GM12891 (cell line): ENCODE results near the gene SRPX2.

Experiments used
- POLR2A ChIP-seq: IDR thresholded peaks from 2 replicates; pipeline ENCODE4 v1.6.1; 2011; ENCODE audit warnings: low read depth, low read length, control low read depth
- SPI1 ChIP-seq: IDR thresholded peaks from 2 replicates; pipeline ENCODE4 v1.6.1; 2011; ENCODE audit warnings: low read depth, low read length, control low read depth
- TAF1 ChIP-seq: IDR thresholded peaks from 2 replicates; pipeline ENCODE4 v1.6.1; 2011; ENCODE audit warnings: low read depth, low read length, control low read depth

DNA sequence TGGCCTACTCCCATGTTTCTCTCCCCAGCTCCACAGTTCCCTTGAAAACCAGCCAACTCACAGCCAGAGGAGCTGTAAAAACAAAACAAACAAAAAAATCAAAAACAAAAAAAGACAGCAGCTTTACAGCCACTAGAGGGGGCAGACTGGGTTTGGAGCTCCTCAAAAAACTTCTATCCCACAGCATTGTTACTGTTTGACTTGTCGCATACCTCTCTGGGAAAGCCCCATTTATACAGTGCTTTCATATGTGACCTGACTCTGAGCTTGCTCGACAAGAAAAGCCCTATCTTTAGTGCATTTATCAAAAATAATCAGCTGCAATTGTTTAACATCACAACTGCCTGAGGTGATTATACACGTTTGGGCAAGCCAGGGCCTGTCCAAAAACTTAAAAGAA, 29.0 kb upstream of the SRPX2 start:
- TF ChIP-seq POLR2A (no peak), SPI1 (no peak), TAF1 (no peak)
